ENCODE measurements around the gene COG3.
A peak's percentile ranks its signal among the peaks of the same experiment; 100 is the strongest.
"Not testable (repeated sequence)": the region's sequence is repeated elsewhere in the genome, so short reads cannot be mapped to it uniquely, and the experiment has no call there.

COG3 gene

GRCh38 chr13:45464687-45465453 lies at the start of gene COG3:
TSS of gene COG3 (plus strand) at chr13:45464939. CDS start at chr13:45465037, 98 bp downstream.
- peak; percentile 99 for DNase-seq (ENCODE audit: low read depth)

GRCh38 chr13:45415112-45415511 lies 49.6 kb upstream of the COG3 start:
- DNase-seq (ENCODE audit: low read depth), result no peak

- DNase-seq (ENCODE audit: low read depth), result no peak
Observed at GRCh38 chr13:45416516-45417128, 48.1 kb upstream of the COG3 start.

GRCh38 chr13:45417790-45418534 lies 46.8 kb upstream of the COG3 start, which contains the start of gene SLC25A30:
TSS of gene SLC25A30 (minus strand) at chr13:45418373. CDS start at chr13:45411425, 6,948 bp downstream.
- peak; percentile 92 for DNase-seq (ENCODE audit: low read depth)

- DNase-seq (ENCODE audit: low read depth), result not testable (repeated sequence)
Observed at GRCh38 chr13:45419389-45419788, 45.4 kb upstream of the COG3 start.

- DNase-seq (ENCODE audit: low read depth), result no peak
Observed at GRCh38 chr13:45419945-45420344, 44.8 kb upstream of the COG3 start.

- no peak for DNase-seq (ENCODE audit: low read depth)
Observed at GRCh38 chr13:45422731-45423292, 41.9 kb upstream of the COG3 start.

- DNase-seq (ENCODE audit: low read depth), result not testable (repeated sequence)
Observed at GRCh38 chr13:45426056-45426841, 38.5 kb upstream of the COG3 start.

- no peak for DNase-seq (ENCODE audit: low read depth)
Observed at GRCh38 chr13:45432737-45433380, 31.9 kb upstream of the COG3 start.

- no peak for DNase-seq (ENCODE audit: low read depth)
Observed at GRCh38 chr13:45433381-45433790, 31.4 kb upstream of the COG3 start.

- DNase-seq (ENCODE audit: low read depth), result no peak
Observed at GRCh38 chr13:45434556-45435371, 30.0 kb upstream of the COG3 start.

- no peak for DNase-seq (ENCODE audit: low read depth)
Observed at GRCh38 chr13:45436332-45436731, 28.4 kb upstream of the COG3 start.

GRCh38 chr13:45436953-45437352 lies 27.8 kb upstream of the COG3 start:
- no peak for DNase-seq (ENCODE audit: low read depth)

- no peak for DNase-seq (ENCODE audit: low read depth)
Observed at GRCh38 chr13:45437947-45438346, 26.8 kb upstream of the COG3 start.

GRCh38 chr13:45439008-45439407 lies 25.7 kb upstream of the COG3 start:
- no peak for DNase-seq (ENCODE audit: low read depth)

- DNase-seq (ENCODE audit: low read depth), result no peak
Observed at GRCh38 chr13:45439781-45440462, 24.8 kb upstream of the COG3 start.

GRCh38 chr13:45441633-45442032 lies 23.1 kb upstream of the COG3 start:
- peak; percentile 64 for DNase-seq (ENCODE audit: low read depth)

- DNase-seq (ENCODE audit: low read depth), result no peak
Observed at GRCh38 chr13:45445053-45445452, 19.7 kb upstream of the COG3 start.

- DNase-seq (ENCODE audit: low read depth), result peak; percentile 85
Observed at GRCh38 chr13:45446181-45446580, 18.6 kb upstream of the COG3 start.

All from ELR (cell line).